Skeletal muscle tissue (tissue), 4 donors: ENCODE data around the gene ZNF761. TPM values are rescaled to one million over a fixed set of nuclear protein-coding genes. Genes with fewer than 3 reads are reported as not detected.
A peak's percentile ranks its signal among the peaks of the same experiment; 100 is the strongest.
"Not testable (repeated sequence)": the region's sequence is repeated elsewhere in the genome, so short reads cannot be mapped to it uniquely, and the experiment has no call there.

Experiments
- H3K27ac ChIP-seq: one replicate; pipeline ENCODE4 v1.7.0; 2013; ENCODE audit warnings: mild to moderate bottlenecking, low read depth, low read length, inconsistent platforms
- H3K27me3 ChIP-seq, 3 donors: one replicate each; pipeline ENCODE4 v1.7.0; 2013; ENCODE audit warnings: low read length in 3 of 3; ENCODE audit not compliant: control insufficient read depth in 3 of 3, insufficient read depth in 3 of 3
- H3K36me3 ChIP-seq, 3 donors: one replicate each; pipeline ENCODE4 v1.7.0; 2013; ENCODE audit warnings: low read length in 3 of 3; ENCODE audit not compliant: control insufficient read depth in 3 of 3, insufficient read depth in 3 of 3
- H3K4me1 ChIP-seq, 3 donors: one replicate each; pipeline ENCODE4 v1.7.0; 2013; ENCODE audit warnings: low read length in 3 of 3, mild to moderate bottlenecking in 3 of 3; ENCODE audit not compliant: control insufficient read depth in 3 of 3, insufficient read depth in 3 of 3
- H3K4me3 ChIP-seq, 3 donors: one replicate each; pipeline ENCODE4 v1.7.0; 2013; ENCODE audit warnings: low read length in 3 of 3
- H3K9ac ChIP-seq, 3 donors: one replicate each; pipeline ENCODE4 v1.7.0; 2013; ENCODE audit warnings: low read length in 3 of 3, mild to moderate bottlenecking in 3 of 3, moderate library complexity in 2 of 3, low read depth in 1 of 3
- H3K9me3 ChIP-seq, 3 donors: one replicate each; pipeline ENCODE4 v1.7.0; 2013; ENCODE audit warnings: low read length in 3 of 3; ENCODE audit not compliant: control insufficient read depth in 3 of 3
- total RNA-seq: library from RNA; depleted of rRNA; stranded (reverse); fragments of >200 nt; gene quantifications from one replicate; pipeline ENCODE4 v1.2.3, GENCODE V29; 2014
- donor health status: Osteomylitis.

The ZNF761 gene
- 4.2 TPM for total RNA-seq

- Histone ChIP-seq H3K27me3 (no peaks in the 10 kb centered on the region), H3K4me1 (peaks cover 5 to 13% (median 11%) of the 10 kb centered on the region in 3 donors), H3K36me3 (peaks cover 2 to 4% (median 4%) of the 10 kb centered on the region in 3 donors), H3K9me3 (no peaks in the 10 kb centered on the region), H3K27ac (peak within 1 kb of the TSS; percentile 30), H3K9ac (peak within 1 kb of the TSS; percentile 84 to 91 (median 88)), H3K4me3 (peak within 1 kb of the TSS; percentile 85 to 92 (median 86))
These were observed at the start of gene ZNF761 for GRCh38 chr19:53431399-53432087. Gene ZNF761, plus strand, starts transcription at chr19:53431984. Its CDS starts 15,285 bp downstream, at chr19:53447269.

- H3K4me3 ChIP-seq = no peak overlapping the region
- H3K9me3 ChIP-seq = peaks cover 2 to 7% (median 6%) of the 10 kb centered on the region in 3 donors
- H3K36me3 ChIP-seq = peaks cover 0 to 1% (median 0%) of the 10 kb centered on the region in 3 donors
- H3K27ac ChIP-seq = no peak overlapping the region
- no peak overlapping the region for H3K9ac ChIP-seq
- H3K27me3 ChIP-seq = peaks cover 0 to 8% (median 7%) of the 10 kb centered on the region in 3 donors
- no peaks in the 10 kb centered on the region for H3K4me1 ChIP-seq
These were observed 43.6 kb upstream of the ZNF761 start for GRCh38 chr19:53388168-53388567.

- Histone ChIP-seq H3K4me3 (no peak overlapping the region), H3K27ac (no peak overlapping the region), H3K4me1 (no peaks in the 10 kb centered on the region), H3K27me3 (peaks cover 0 to 8% (median 7%) of the 10 kb centered on the region in 3 donors), H3K9ac (no peak overlapping the region), H3K36me3 (peaks cover 0 to 1% (median 0%) of the 10 kb centered on the region in 3 donors), H3K9me3 (peaks cover 1 to 4% (median 3%) of the 10 kb centered on the region in 3 donors)
These were observed 42.9 kb upstream of the ZNF761 start for GRCh38 chr19:53388904-53389303.

GRCh38 chr19:53389571-53389970 is 42.2 kb upstream of the ZNF761 start:
- peaks cover 3 to 6% (median 4%) of the 10 kb centered on the region in 3 donors for H3K4me1 ChIP-seq
- peaks cover 0 to 4% (median 1%) of the 10 kb centered on the region in 3 donors for H3K9me3 ChIP-seq
- H3K9ac ChIP-seq = no peak overlapping the region
- no peak overlapping the region for H3K27ac ChIP-seq
- peaks cover 0 to 8% (median 7%) of the 10 kb centered on the region in 3 donors for H3K27me3 ChIP-seq
- peak overlapping the region in 1 of 3 donors; percentile 30 for H3K4me3 ChIP-seq
- peaks cover 0 to 1% (median 0%) of the 10 kb centered on the region in 3 donors for H3K36me3 ChIP-seq

GRCh38 chr19:53389978-53390377 is 41.8 kb upstream of the ZNF761 start:
- peaks cover 0 to 4% (median 0%) of the 10 kb centered on the region in 3 donors for H3K9me3 ChIP-seq
- peaks cover 0 to 8% (median 7%) of the 10 kb centered on the region in 3 donors for H3K27me3 ChIP-seq
- no peak overlapping the region for H3K9ac ChIP-seq
- peaks cover 4 to 8% (median 7%) of the 10 kb centered on the region in 3 donors for H3K4me1 ChIP-seq
- H3K27ac ChIP-seq = no peak overlapping the region
- H3K36me3 ChIP-seq = peaks cover 0 to 1% (median 0%) of the 10 kb centered on the region in 3 donors
- peak overlapping the region in 1 of 3 donors; percentile 30 for H3K4me3 ChIP-seq

- Histone ChIP-seq H3K9ac (peak overlapping the region; percentile 71 to 84 (median 81)), H3K27me3 (peaks cover 0 to 7% (median 4%) of the 10 kb centered on the region in 3 donors), H3K4me1 (peaks cover 9 to 16% (median 11%) of the 10 kb centered on the region in 3 donors), H3K36me3 (peaks cover 0 to 4% (median 2%) of the 10 kb centered on the region in 3 donors), H3K9me3 (peaks cover 0 to 3% (median 0%) of the 10 kb centered on the region in 3 donors), H3K27ac (peak overlapping the region; percentile 64), H3K4me3 (peak overlapping the region; percentile 82 to 88 (median 85))
These were observed 37.2 kb upstream of the ZNF761 start for GRCh38 chr19:53394522-53394973.

GRCh38 chr19:53394974-53395839 is 36.6 kb upstream of the ZNF761 start, which contains the start of gene ZNF765:
Gene ZNF765, plus strand, starts transcription at chr19:53395149. Its CDS starts 2,867 bp downstream, at chr19:53398016.
- Histone ChIP-seq H3K4me3 (peak within 1 kb of the TSS; percentile 82 to 88 (median 85)), H3K4me1 (peaks cover 9 to 16% (median 11%) of the 10 kb centered on the region in 3 donors), H3K36me3 (peaks cover 3 to 9% (median 7%) of the 10 kb centered on the region in 3 donors), H3K27me3 (peaks cover 0 to 7% (median 0%) of the 10 kb centered on the region in 3 donors), H3K27ac (peak within 1 kb of the TSS; percentile 64), H3K9me3 (no peaks in the 10 kb centered on the region), H3K9ac (peak within 1 kb of the TSS; percentile 81 to 84 (median 81))

GRCh38 chr19:53395840-53396524 is 35.8 kb upstream of the ZNF761 start:
- H3K9ac ChIP-seq = peak overlapping the region; percentile 77 to 81 (median 81)
- H3K36me3 ChIP-seq = peaks cover 8 to 12% (median 11%) of the 10 kb centered on the region in 3 donors
- not testable (repeated sequence) for H3K27ac ChIP-seq, H3K27me3 ChIP-seq, H3K9me3 ChIP-seq
- H3K4me1 ChIP-seq = peaks cover 9 to 16% (median 11%) of the 10 kb centered on the region in 3 donors
- H3K4me3 ChIP-seq = peak overlapping the region; percentile 82 to 88 (median 85)

GRCh38 chr19:53396525-53396868 is 35.3 kb upstream of the ZNF761 start:
- Histone ChIP-seq H3K27me3 (no peaks in the 10 kb centered on the region), H3K9me3 (no peaks in the 10 kb centered on the region), H3K27ac (no peak overlapping the region), H3K9ac (no peak overlapping the region), H3K4me1 (peaks cover 9 to 16% (median 11%) of the 10 kb centered on the region in 3 donors), H3K36me3 (peaks cover 9 to 12% (median 11%) of the 10 kb centered on the region in 3 donors), H3K4me3 (no peak overlapping the region)
